Urinary bladder (tissue), 4 donors: Measurements from ENCODE around the gene CST2. TPM values are rescaled to one million over a fixed set of nuclear protein-coding genes. Genes with fewer than 3 reads are reported as not detected.
"Not testable (repeated sequence)": the region's sequence is repeated elsewhere in the genome, so short reads cannot be mapped to it uniquely, and the experiment has no call there.

Experiments used
- DNase-seq: peaks from one replicate; pipeline ENCODE4 v3.0.0-alpha.2; 2015; ENCODE audit errors: extremely low spot score
- H3K27ac ChIP-seq: one replicate; pipeline ENCODE4 v1.5.1; 2013; ENCODE audit warnings: low read depth, mild to moderate bottlenecking, moderate library complexity
- H3K36me3 ChIP-seq: one replicate; pipeline ENCODE4 v1.6.1; 2013; ENCODE audit warnings: mild to moderate bottlenecking, moderate library complexity; ENCODE audit not compliant: insufficient read depth
- H3K4me1 ChIP-seq: one replicate; pipeline ENCODE4 v1.6.1; 2013; ENCODE audit warnings: mild to moderate bottlenecking, moderate library complexity; ENCODE audit not compliant: insufficient read depth
- H3K4me3 ChIP-seq: one replicate; pipeline ENCODE4 v1.5.1; 2013; ENCODE audit warnings: low read depth, low read length
- WGBS: extraction: QIAGEN DNeasy Blood & Tissue Kit; methylation state at CpG from one replicate; pipeline ENCODE4 v1.1.7; 2013; 5-methylcytosine and 5-hydroxymethylcytosine counted together
- polyA plus RNA-seq: library from polyadenylated mRNA; stranded (reverse); fragments of 200-250 nt; gene quantifications from one replicate; pipeline ENCODE4 v1.2.3, GENCODE V29; 2013
- total RNA-seq: library from RNA; depleted of rRNA; stranded (reverse); fragments of >200 nt; gene quantifications from one replicate; pipeline ENCODE4 v1.2.3, GENCODE V29; 2014
- donor health status: healthy with polysubstance abuse.
- donor health status: healthy.

CST2 gene
- total and polyA plus RNA-seq, 2 donors, result not detected

DNA sequence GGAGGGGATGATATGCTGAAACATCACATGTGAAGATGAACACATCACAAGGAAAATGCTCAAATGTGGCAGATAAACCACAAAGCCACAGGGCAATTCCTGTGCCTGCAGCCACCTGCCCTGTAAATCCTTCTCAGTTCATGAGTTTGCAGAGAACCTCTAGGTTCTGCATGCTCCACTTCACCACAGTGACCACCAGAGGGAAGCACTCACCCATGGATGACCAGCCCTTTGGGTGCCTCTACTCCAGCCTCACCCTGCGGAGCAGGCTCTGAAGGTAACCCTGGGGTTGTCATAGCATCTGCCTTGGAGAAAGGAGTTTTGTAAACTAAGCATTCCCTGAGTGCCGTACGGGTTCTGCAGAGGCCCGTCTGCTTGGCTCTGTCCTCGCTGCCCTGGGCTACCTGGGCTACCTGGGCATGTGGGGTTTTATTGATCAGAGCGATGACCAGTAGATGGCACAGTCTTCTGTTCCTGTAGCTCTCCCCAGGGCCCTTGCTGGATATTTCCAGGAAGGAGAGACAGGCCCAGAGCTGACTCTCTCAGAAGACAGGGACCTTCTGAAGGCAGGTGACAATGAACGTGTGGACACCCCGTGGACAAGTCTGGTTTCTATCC is 44.1 kb downstream of the CST2 start:
- Histone ChIP-seq H3K4me3 (no peak overlapping the region), H3K36me3 (no peaks in the 10 kb centered on the region), H3K4me1 (no peaks in the 10 kb centered on the region), H3K27ac (no peak overlapping the region)
- no peak for DNase-seq
- WGBS, result 61% methylated on average over 8 of the region's 8 CpGs

DNA sequence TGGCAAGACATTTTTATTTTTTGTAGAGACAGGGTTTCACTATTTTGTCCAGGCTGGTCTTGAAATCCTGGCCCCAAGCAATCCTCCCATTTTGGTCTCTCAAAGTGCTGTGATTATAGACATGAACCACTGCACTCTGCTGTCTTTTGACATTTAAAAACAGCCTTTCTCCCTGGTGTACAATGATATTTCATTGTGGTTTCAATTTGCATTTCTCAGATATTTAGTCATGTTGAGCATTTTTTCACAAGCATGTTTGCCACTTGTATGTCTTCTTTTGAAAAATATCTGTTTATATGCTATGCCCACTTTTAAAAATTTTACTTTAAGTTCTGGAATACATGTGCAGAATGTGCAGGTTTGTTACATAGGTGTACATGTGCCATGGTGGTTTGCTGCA is 47.9 kb downstream of the CST2 start:
- not testable (repeated sequence) for DNase-seq, H3K4me1 ChIP-seq, H3K4me3 ChIP-seq, H3K27ac ChIP-seq, H3K36me3 ChIP-seq

DNA sequence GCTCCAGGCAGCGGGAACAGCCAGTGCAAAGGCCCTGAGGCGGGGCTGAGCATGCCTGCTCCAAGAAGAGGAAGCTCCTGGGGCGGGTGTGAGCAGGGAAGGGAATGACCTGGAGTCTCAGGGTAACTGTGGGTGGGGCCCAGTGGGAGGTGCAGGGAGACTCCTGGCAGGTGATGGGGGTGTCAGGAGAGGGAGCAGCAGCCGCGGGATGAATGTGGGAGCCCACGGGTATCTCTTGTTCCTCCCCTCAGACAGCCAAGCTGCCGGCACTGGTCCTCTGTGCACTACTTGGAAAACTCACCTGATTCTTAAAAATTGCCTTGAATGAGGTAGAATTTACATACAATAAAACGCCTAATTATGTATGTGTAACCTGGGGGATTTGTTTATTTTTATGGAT is 49.1 kb downstream of the CST2 start:
- not testable (repeated sequence) for H3K4me3 ChIP-seq, DNase-seq, H3K4me1 ChIP-seq, H3K36me3 ChIP-seq, H3K27ac ChIP-seq
- 78% methylated on average over 8 of the region's 8 CpGs for WGBS

DNA sequence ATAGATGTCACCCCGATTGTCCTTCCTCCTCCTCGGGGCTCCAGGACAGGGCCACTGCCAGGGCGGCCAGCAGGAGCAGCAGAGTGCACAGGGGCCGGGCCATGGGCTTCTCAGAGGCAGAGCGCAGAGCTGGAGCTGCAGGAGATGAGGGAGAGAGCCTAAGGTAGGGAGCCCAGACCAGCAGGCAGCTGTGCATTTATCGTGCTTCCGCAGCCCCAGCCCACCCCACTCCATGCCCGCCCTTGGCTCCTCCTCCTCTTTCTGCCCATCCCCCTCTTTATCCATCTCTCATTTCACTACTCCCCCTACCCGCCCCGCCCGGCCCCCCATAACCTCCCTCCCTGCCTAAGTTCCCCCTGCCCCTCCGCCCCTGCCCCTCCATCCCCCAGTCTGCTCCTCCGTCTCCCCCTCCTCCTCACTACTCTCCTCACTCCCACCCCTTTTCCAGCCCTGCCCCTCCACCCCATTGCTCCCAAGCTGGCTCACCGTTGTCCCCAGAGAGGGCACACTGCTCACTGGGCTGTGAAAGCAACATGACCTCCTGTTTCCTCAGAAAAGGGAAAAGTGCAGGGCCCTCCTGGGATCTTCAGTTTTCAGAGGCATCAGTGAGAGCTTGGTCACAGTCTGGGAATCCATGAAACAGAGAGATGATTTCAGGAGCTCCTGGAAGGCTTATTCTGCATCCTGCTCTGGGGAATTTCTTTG is 50.3 kb downstream of the CST2 start:
- WGBS, result 20% methylated on average over 13 of the region's 14 CpGs
- Histone ChIP-seq H3K4me1 (no peaks in the 10 kb centered on the region), H3K36me3 (no peaks in the 10 kb centered on the region), H3K4me3 (no peak overlapping the region), H3K27ac (no peak overlapping the region)
- DNase-seq, result no peak

DNA sequence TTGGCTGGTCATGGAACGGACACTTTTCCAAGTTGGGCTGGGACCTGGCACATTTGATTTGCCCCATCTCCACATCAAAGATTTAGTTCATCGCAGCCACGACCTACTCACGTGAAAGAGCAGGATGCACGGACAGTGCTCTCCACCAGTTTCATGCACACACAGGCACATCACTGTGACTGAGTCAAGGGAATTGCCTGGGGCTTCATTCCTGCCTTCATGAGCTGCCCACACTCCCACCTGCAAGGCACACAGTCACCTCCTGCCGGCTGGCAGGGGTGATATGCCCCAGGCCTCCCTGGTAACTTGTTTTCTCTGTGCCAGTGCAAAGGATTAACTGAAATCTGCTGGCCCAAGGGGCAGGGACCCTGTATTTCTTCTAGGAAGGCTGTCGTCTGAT is 52.4 kb downstream of the CST2 start:
- no peak for DNase-seq
- H3K4me3 ChIP-seq, result no peak overlapping the region
- no peak overlapping the region for H3K27ac ChIP-seq

More for the DNA sequence above, 52.4 kb downstream of the CST2 start:
- Histone ChIP-seq H3K36me3 (no peaks in the 10 kb centered on the region), H3K4me1 (no peaks in the 10 kb centered on the region)
- WGBS, result 80% methylated on average over 7 of the region's 7 CpGs

Other genes with a start within 250 kb of the CST2 start
- gene CST9, start 220.8 kb downstream of the CST2 start, total RNA-seq, result not detected
- not detected for gene CST9, start 220.8 kb downstream of the CST2 start, polyA plus RNA-seq
- gene CST3, start 188.8 kb downstream of the CST2 start, total RNA-seq, result 166 TPM
- 1,484 TPM for gene CST3, start 188.8 kb downstream of the CST2 start, polyA plus RNA-seq
- gene CST4, start 137.7 kb downstream of the CST2 start, total RNA-seq, result not detected
- gene CST4, start 137.7 kb downstream of the CST2 start, polyA plus RNA-seq, result not detected
- not detected for gene CST1, start 75.8 kb downstream of the CST2 start, total RNA-seq
- gene CST1, start 75.8 kb downstream of the CST2 start, polyA plus RNA-seq, result 12.8 TPM
- not detected for gene CST5, start 53.0 kb upstream of the CST2 start, total RNA-seq
- gene CST5, start 53.0 kb upstream of the CST2 start, polyA plus RNA-seq, result not detected
- not detected for gene GGTLC1, start 162.1 kb upstream of the CST2 start, total RNA-seq
- not detected for gene GGTLC1, start 162.1 kb upstream of the CST2 start, polyA plus RNA-seq